HepG2 (cell line): ENCODE results near the gene ANTXRL. TPM values are rescaled to one million over a fixed set of nuclear protein-coding genes. Genes with fewer than 3 reads are reported as not detected.

Source experiments
- ATAC-seq: fragments of 200-7000 bp; cut with Tn5 transposase; 3 replicates; pipeline ENCODE4 v1.9.1; 2020; ENCODE audit warnings: mild to moderate bottlenecking, moderate library complexity
- BruUV-seq: library from RNA; stranded (reverse); fragments of 400-500 nt; replicated peaks from 2 replicates; lab custom pipeline; 2021; lab: Mats Ljungman, UMichigan
- CTCF ChIA-PET: fragments of 300-600 bp; formaldehyde crosslinking; extraction: SDS; loops from one replicate; lab custom pipeline; 2021; ENCODE audit warnings: low total read pairs, inconsistent platforms, low intra/inter-chr PET ratio; lab: Yijun Ruan, JAX
- POLR2A ChIA-PET: fragments of 350-600 bp; sonication (Branson Sonifier 250); formaldehyde crosslinking; loops from one replicate; lab custom pipeline; 2020; ENCODE audit warnings: antibody characterized with exemption, inconsistent platforms; lab: Yijun Ruan, JAX
- DNase-seq: peaks from one replicate; pipeline ENCODE4 v3.0.0-alpha.2; 2015; ENCODE audit warnings: low spot score
- FAIRE-seq: peaks from 3 replicates; lab custom pipeline; 2011; peaks lifted over from hg19 to GRCh38; lab: Jason Lieb, UNC
- H2AFZ ChIP-seq: one replicate; pipeline ENCODE4 v1.6.1; 2011; ENCODE audit warnings: low read length, inconsistent platforms
- H3K27ac ChIP-seq: fragments of 300-600 bp; 3 replicates; pipeline ENCODE4 v1.8.0; 2011; ENCODE audit warnings: mixed run types, mild to moderate bottlenecking, mixed read lengths, low read length, inconsistent platforms; ENCODE audit not compliant: insufficient read depth; ENCODE audit errors: extremely low read length
- H3K27me3 ChIP-seq, 2 experiments: fragments of 200-600 bp in 1 of 2; 2 replicates in 1 of 2; 3 replicates in 1 of 2; pipeline versions ENCODE4 v1.6.0 to v1.8.0; 2011; ENCODE audit warnings: low read length in 2 of 2, mild to moderate bottlenecking in 2 of 2, moderate library complexity in 2 of 2, inconsistent platforms in 1 of 2; ENCODE audit not compliant: insufficient read depth in 2 of 2, control insufficient read depth in 1 of 2
- H3K36me3 ChIP-seq, 2 experiments: fragments of 200-600 bp in 1 of 2; replicated peaks in 1 of 2; 2 replicates in 1 of 2; 3 replicates in 1 of 2; pipeline versions ENCODE4 v1.5.1 to v1.8.0; 2011; ENCODE audit warnings: low read length in 2 of 2, inconsistent platforms in 1 of 2; ENCODE audit not compliant: insufficient read depth in 2 of 2, control insufficient read depth in 1 of 2
- H3K4me1 ChIP-seq: 2 replicates; pipeline ENCODE4 v1.5.1; 2012; ENCODE audit warnings: low read length, inconsistent platforms; ENCODE audit not compliant: insufficient read depth
- H3K4me2 ChIP-seq: 2 replicates; pipeline ENCODE4 v1.6.0; 2011; ENCODE audit warnings: low read depth, low read length, inconsistent platforms
- H3K4me3 ChIP-seq, 3 experiments: fragments of 200-600 bp in 1 of 3; sonication (generic), shearing (Covaris generic) in 1 of 3; replicated peaks in 1 of 3; 2 replicates each; pipeline ENCODE4 v1.5.1; 2011 to 2016; ENCODE audit warnings: low read length in 3 of 3, inconsistent platforms in 2 of 3, low read depth in 2 of 3, mild to moderate bottlenecking in 2 of 3, control low read depth in 1 of 3, mixed read lengths in 1 of 3; ENCODE audit not compliant: insufficient read depth in 1 of 3
- H3K79me2 ChIP-seq: one replicate; pipeline ENCODE4 v1.6.1; 2011; ENCODE audit warnings: low read length, inconsistent platforms; ENCODE audit not compliant: insufficient read depth
- H3K9ac ChIP-seq: 2 replicates; pipeline ENCODE4 v1.6.0; 2011; ENCODE audit warnings: mild to moderate bottlenecking, low read depth, low read length, inconsistent platforms; ENCODE audit not compliant: insufficient read depth
- H3K9me3 ChIP-seq: 2 replicates; pipeline ENCODE4 v1.5.1; 2012; ENCODE audit warnings: mild to moderate bottlenecking, low read length
- H4K20me1 ChIP-seq: 2 replicates; pipeline ENCODE4 v1.6.0; 2011; ENCODE audit warnings: inconsistent platforms, mild to moderate bottlenecking, low read length, moderate library complexity; ENCODE audit not compliant: insufficient read depth
- FOSL2 ChIP-seq: sonication (generic); formaldehyde crosslinking; IDR thresholded peaks from 2 replicates; pipeline ENCODE4 v1.4.0; 2020; ENCODE audit warnings: missing genetic modification reagents
- GTF3A ChIP-seq: sonication (generic); formaldehyde crosslinking; conservative IDR thresholded peaks from 2 replicates; pipeline ENCODE4 v1.4.0; 2020; ENCODE audit warnings: mild to moderate bottlenecking, missing genetic modification reagents
- HMGXB4 ChIP-seq, 2 experiments: sonication (generic) in 1 of 2; formaldehyde crosslinking in 1 of 2; IDR thresholded peaks; 2 replicates each; pipeline versions ENCODE4 v1.4.0 to v1.6.1; 2018 to 2020; ENCODE audit warnings: missing genetic modification reagents in 2 of 2, borderline replicate concordance in 1 of 2, low read depth in 1 of 2, mild to moderate bottlenecking in 1 of 2, missing biosample characterization in 1 of 2
- ZNF263 ChIP-seq: sonication (generic); formaldehyde crosslinking; IDR thresholded peaks from 2 replicates; pipeline ENCODE4 v1.4.0; 2020; ENCODE audit warnings: missing genetic modification reagents
- ZNF788 ChIP-seq: sonication (generic); formaldehyde crosslinking; IDR thresholded peaks from 2 replicates; pipeline ENCODE4 v1.5.0; 2020; ENCODE audit warnings: mild to moderate bottlenecking, missing genetic modification reagents, borderline replicate concordance
- ZNF83 ChIP-seq: sonication (generic); formaldehyde crosslinking; IDR thresholded peaks from 2 replicates; pipeline ENCODE4 v1.4.0; 2020; ENCODE audit warnings: missing genetic modification reagents, mild to moderate bottlenecking, borderline replicate concordance
- WGBS: methylation state at CpG from one replicate; pipeline ENCODE4 v1.1.6; 2017; ENCODE audit warnings: low lambda C conversion rate; 5-methylcytosine and 5-hydroxymethylcytosine counted together
- in situ Hi-C: cut with HindIII; loops from 2 replicates; pipeline ENCODE4 v1.10.0; 2017; ENCODE audit warnings: low pct_unique_long_range_greater_than_20kb; ENCODE audit not compliant: extremely low pct_ligation_motif_present
- intact Hi-C: fragments of 100-400 bp; cut with micrococcal nuclease; formaldehyde crosslinking; loops from one replicate; pipeline ENCODE4 v1.10.0; 2022; ENCODE audit not compliant: unreplicated experiment
- polyA plus RNA-seq, 8 experiments: library from polyadenylated mRNA; depleted of rRNA in 3 of 8; stranded (reverse) in 7 of 8; unstranded in 1 of 8; fragments of >200 nt; fragmentation: Illumina TruSeq in 4 of 8; extraction: Trizol in 4 of 8; gene quantifications; 2 replicates each; pipeline versions ENCODE4 v1.2.1 to v1.2.3, GENCODE V29; 2011 to 2016; ENCODE audit warnings: low read depth in 4 of 8, missing spikeins in 1 of 8, mixed read lengths in 1 of 8; ENCODE audit not compliant: insufficient read depth in 1 of 8
- total RNA-seq, 5 experiments: library from RNA; depleted of rRNA; stranded (reverse); fragments of >200 nt; fragmentation: Illumina TruSeq; extraction: Trizol; gene quantifications; 2 replicates each; pipeline ENCODE4 v1.2.3, GENCODE V29; 2016; ENCODE audit warnings: low read depth in 1 of 5
- TF ChIP-seq, protein P1 (sequence below): sonication (generic); formaldehyde crosslinking; IDR thresholded peaks from 2 replicates; pipeline ENCODE4 v1.4.0; 2020; ENCODE audit warnings: missing genetic modification reagents; ENCODE audit errors: not compliant biosample characterization
- TF ChIP-seq, protein P2 (sequence below): sonication (generic); formaldehyde crosslinking; IDR thresholded peaks from 2 replicates; pipeline ENCODE4 v1.4.0; 2020; ENCODE audit warnings: mild to moderate bottlenecking, missing genetic modification reagents
- TF ChIP-seq, protein P3 (sequence below): sonication (generic); formaldehyde crosslinking; IDR thresholded peaks from 2 replicates; pipeline ENCODE4 v1.9.0; 2021; ENCODE audit warnings: missing genetic modification reagents, borderline replicate concordance

ANTXRL gene
- total and polyA plus RNA-seq, 2 of the 13 experiments (the other 11 are each of a cell fraction or from before 2014, with no cell fraction given): not detected

DNA sequence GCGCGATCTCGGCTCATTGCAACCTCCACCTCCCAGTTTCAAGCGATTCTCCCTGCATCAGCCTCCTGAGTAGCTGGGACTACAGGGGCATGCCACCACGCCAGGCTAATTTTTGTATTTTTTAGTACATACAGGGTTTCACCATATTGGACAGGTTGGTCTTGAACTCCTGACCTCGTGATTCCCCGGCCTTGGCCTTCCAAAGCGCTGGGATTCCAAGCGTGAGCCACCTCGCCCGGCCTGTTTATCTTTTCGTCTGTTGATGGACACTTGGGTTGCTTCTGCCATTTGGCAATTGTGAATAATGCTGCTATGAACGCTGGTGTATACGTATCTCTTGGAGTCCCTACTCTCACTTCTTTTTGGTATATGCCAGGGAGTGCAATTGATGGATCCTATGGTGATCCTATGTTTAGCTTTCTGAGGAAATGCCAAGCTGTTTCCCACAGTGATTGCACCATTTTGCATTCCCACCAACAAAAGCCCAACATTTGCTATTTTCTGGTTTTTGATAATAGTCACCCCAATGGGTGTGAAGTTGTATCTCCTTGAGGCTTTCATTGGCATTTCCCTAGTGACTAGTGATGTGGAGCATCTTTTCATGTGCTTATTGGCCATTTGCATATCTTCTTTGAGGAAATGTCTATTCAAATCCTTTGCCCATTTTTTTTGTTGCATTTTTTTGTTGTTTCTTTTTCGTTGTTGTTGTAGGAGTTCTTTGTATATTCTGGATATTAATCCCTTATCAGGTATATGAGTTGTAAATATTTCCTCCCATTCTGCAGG, 3.5 kb downstream of the ANTXRL start (continued):
- TF ChIP-seq, protein P1, sequence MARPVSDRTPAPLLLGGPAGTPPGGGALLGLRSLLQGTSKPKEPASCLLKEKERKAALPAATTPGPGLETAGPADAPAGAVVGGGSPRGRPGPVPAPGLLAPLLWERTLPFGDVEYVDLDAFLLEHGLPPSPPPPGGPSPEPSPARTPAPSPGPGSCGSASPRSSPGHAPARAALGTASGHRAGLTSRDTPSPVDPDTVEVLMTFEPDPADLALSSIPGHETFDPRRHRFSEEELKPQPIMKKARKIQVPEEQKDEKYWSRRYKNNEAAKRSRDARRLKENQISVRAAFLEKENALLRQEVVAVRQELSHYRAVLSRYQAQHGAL (CRISPR knock-in tag): no peak
- TF ChIP-seq, protein P2, sequence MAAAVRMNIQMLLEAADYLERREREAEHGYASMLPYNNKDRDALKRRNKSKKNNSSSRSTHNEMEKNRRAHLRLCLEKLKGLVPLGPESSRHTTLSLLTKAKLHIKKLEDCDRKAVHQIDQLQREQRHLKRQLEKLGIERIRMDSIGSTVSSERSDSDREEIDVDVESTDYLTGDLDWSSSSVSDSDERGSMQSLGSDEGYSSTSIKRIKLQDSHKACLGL (CRISPR knock-in tag): no peak
- TF ChIP-seq ZNF83 (CRISPR knock-in tag): no peak
- TF ChIP-seq, all 625 proteins: peak for 0

GRCh38 chr10:46291817-46292572, 5.2 kb downstream of the ANTXRL start:
- peaks cover 3 to 30% of the 10 kb centered on the region in 2 experiments for H3K27me3 ChIP-seq
- no peak overlapping the region for H3K4me2 ChIP-seq
- no peak for DNase-seq
- no peaks in the 10 kb centered on the region for H3K36me3 ChIP-seq
- no TSS peak for BruUV-seq
- no peaks in the 10 kb centered on the region for H4K20me1 ChIP-seq
- CTCF ChIA-PET: no interaction called here
- POLR2A ChIA-PET: no interaction called here
- H3K79me2 ChIP-seq: no peaks in the 10 kb centered on the region
- FAIRE-seq: no peak
- H2AFZ ChIP-seq: no peak overlapping the region
- intact Hi-C loops: no loop called here
- TF ChIP-seq FOSL2 (CRISPR knock-in tag) (no peak), HMGXB4 (CRISPR knock-in tag; IDR thresholded peaks at IDR 0.05; ENCODE audit: borderline replicate concordance in 1 of 2, low read depth in 1 of 2) (no peak), ZNF788 (CRISPR knock-in tag) (no peak), GTF3A (CRISPR knock-in tag) (no peak), ZNF263 (CRISPR knock-in tag) (no peak)
- TF ChIP-seq, protein P3, sequence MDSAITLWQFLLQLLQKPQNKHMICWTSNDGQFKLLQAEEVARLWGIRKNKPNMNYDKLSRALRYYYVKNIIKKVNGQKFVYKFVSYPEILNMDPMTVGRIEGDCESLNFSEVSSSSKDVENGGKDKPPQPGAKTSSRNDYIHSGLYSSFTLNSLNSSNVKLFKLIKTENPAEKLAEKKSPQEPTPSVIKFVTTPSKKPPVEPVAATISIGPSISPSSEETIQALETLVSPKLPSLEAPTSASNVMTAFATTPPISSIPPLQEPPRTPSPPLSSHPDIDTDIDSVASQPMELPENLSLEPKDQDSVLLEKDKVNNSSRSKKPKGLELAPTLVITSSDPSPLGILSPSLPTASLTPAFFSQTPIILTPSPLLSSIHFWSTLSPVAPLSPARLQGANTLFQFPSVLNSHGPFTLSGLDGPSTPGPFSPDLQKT: no peak
- H3K27ac ChIP-seq: no peak overlapping the region
- in situ Hi-C loops: no loop called here
- no peak overlapping the region for H3K4me3 ChIP-seq
- no peak for ATAC-seq
- no peak overlapping the region for H3K9ac ChIP-seq
- H3K4me1 ChIP-seq: no peaks in the 10 kb centered on the region
- H3K9me3 ChIP-seq: no peaks in the 10 kb centered on the region
- WGBS: 9% methylated on average over 9 of the region's 10 CpGs
